Activated CD8-positive, alpha-beta memory T cell treated with anti-CD3 and anti-CD28 coated beads for 48 hours (primary cell): ENCODE measurements around the gene FAM168A.
A peak's percentile ranks its signal among the peaks of the same experiment; 100 is the strongest.

Source experiments
- DNase-seq, 3 experiments: peaks; one replicate each; pipeline ENCODE4 v3.0.0-alpha.2; 2020; ENCODE audit warnings: low read depth in 2 of 3, low spot score in 2 of 3

FAM168A gene

GRCh38 chr11:73597956-73598718 lies at the start of gene FAM168A:
Gene FAM168A (minus strand): TSS chr11:73598112. CDS start chr11:73468474, 129,638 bp downstream.
- DNase-seq: peak; percentile 73 to 87 (median 80)

- peak; percentile 72 to 79 (median 77) for DNase-seq
Observed at GRCh38 chr11:73647459-73648100, 49.7 kb upstream of the FAM168A start.

GRCh38 chr11:73645972-73646631 lies 48.2 kb upstream of the FAM168A start, which contains the start of gene PLEKHB1:
Gene PLEKHB1 (plus strand): TSS chr11:73646581. CDS start chr11:73646609, 28 bp downstream.
- no peak for DNase-seq

GRCh38 chr11:73645121-73645969 lies 47.4 kb upstream of the FAM168A start:
- DNase-seq: no peak

GRCh38 chr11:73641668-73642067 lies 43.8 kb upstream of the FAM168A start:
- DNase-seq: no peak

- no peak for DNase-seq
Observed at GRCh38 chr11:73640592-73640991, 42.7 kb upstream of the FAM168A start.

- DNase-seq: no peak
Observed at GRCh38 chr11:73637012-73637411, 39.1 kb upstream of the FAM168A start.

- no peak for DNase-seq
Observed at GRCh38 chr11:73636249-73636648, 38.3 kb upstream of the FAM168A start.

- no peak for DNase-seq
Observed at GRCh38 chr11:73635721-73636120, 37.8 kb upstream of the FAM168A start.

GRCh38 chr11:73633999-73634398 lies 36.1 kb upstream of the FAM168A start:
- DNase-seq: no peak

GRCh38 chr11:73632996-73633395 lies 35.1 kb upstream of the FAM168A start:
- DNase-seq: no peak

- DNase-seq: no peak
Observed at GRCh38 chr11:73629907-73630306, 32.0 kb upstream of the FAM168A start.

- peak in 2 of 3 experiments; percentile 12 to 29 for DNase-seq
Observed at GRCh38 chr11:73625696-73626318, 27.9 kb upstream of the FAM168A start.

GRCh38 chr11:73623686-73624085 lies 25.8 kb upstream of the FAM168A start:
- DNase-seq: no peak

- no peak for DNase-seq
Observed at GRCh38 chr11:73622926-73623593, 25.1 kb upstream of the FAM168A start.

GRCh38 chr11:73614591-73614990 lies 16.7 kb upstream of the FAM168A start:
- no peak for DNase-seq

- no peak for DNase-seq
Observed at GRCh38 chr11:73612601-73613140, 14.8 kb upstream of the FAM168A start.

GRCh38 chr11:73598719-73599379 lies 937 bp upstream of the FAM168A start:
- DNase-seq: no peak

GRCh38 chr11:73597336-73597955 lies 466 bp downstream of the FAM168A start:
- no peak for DNase-seq
